Dendritic cell treated with granulocyte-macrophage colony-stimulating factor and Interleukin-4, amounts not matched to agents 40 ng/mL and 50 ng/mL, for 4 days (primary cell): ENCODE measurements around the gene SATL1.
A peak's percentile ranks its signal among the peaks of the same experiment; 100 is the strongest.
"Not testable (repeated sequence)": the region's sequence is repeated elsewhere in the genome, so short reads cannot be mapped to it uniquely, and the experiment has no call there.

Experiments
- H3K27ac Mint-ChIP-seq: one replicate; pipeline ENCODE4 v1.8.0; 2022; ENCODE audit warnings: mild to moderate bottlenecking, mixed read lengths
- H3K27me3 Mint-ChIP-seq: one replicate; pipeline ENCODE4 v1.8.0; 2022; ENCODE audit warnings: mild to moderate bottlenecking, mixed read lengths
- H3K36me3 Mint-ChIP-seq: one replicate; pipeline ENCODE4 v1.8.0; 2022; ENCODE audit warnings: low read depth, mixed read lengths
- H3K4me1 Mint-ChIP-seq: one replicate; pipeline ENCODE4 v1.8.0; 2022; ENCODE audit warnings: low read depth, mixed read lengths
- H3K4me3 Mint-ChIP-seq: one replicate; pipeline ENCODE4 v1.8.0; 2022; ENCODE audit warnings: mild to moderate bottlenecking, moderate library complexity, mixed read lengths
- H3K9me3 Mint-ChIP-seq: one replicate; pipeline ENCODE4 v1.8.0; 2022; ENCODE audit warnings: mixed read lengths
- intact Hi-C: fragments of 100-400 bp; cut with micrococcal nuclease; formaldehyde crosslinking; loops from one replicate; pipeline ENCODE4 v1.15.0; 2022

SATL1 gene

GRCh38 chrX:85243761-85244449, at the start of gene SATL1, which contains the start of gene ZNF711:
Gene SATL1 (minus strand): TSS chrX:85243779. CDS start chrX:85108968, 134,811 bp downstream.
Gene ZNF711 (plus strand): TSS chrX:85243991. CDS start chrX:85247573, 3,582 bp downstream.
- Mint-ChIP-seq H3K27ac (peak within 1 kb of the TSS; percentile 30), H3K4me3 (peak within 1 kb of the TSS; percentile 82), H3K36me3 (peaks cover 6% of the 10 kb centered on the region), H3K9me3 (no peaks in the 10 kb centered on the region), H3K27me3 (peaks cover 19% of the 10 kb centered on the region), H3K4me1 (peaks cover 11% of the 10 kb centered on the region)
- intact Hi-C loops = no loop called here

GRCh38 chrX:85288992-85289723, 45.6 kb upstream of the SATL1 start:
- Mint-ChIP-seq H3K9me3 (peaks cover 17% of the 10 kb centered on the region), H3K27ac (no peak overlapping the region), H3K36me3 (no peaks in the 10 kb centered on the region), H3K27me3 (no peaks in the 10 kb centered on the region), H3K4me1 (no peaks in the 10 kb centered on the region), H3K4me3 (no peak overlapping the region)
- intact Hi-C loops = no loop called here

GRCh38 chrX:85285286-85285685, 41.7 kb upstream of the SATL1 start:
- H3K27ac Mint-ChIP-seq, H3K27me3 Mint-ChIP-seq, intact Hi-C loops, H3K4me1 Mint-ChIP-seq, H3K36me3 Mint-ChIP-seq, H3K4me3 Mint-ChIP-seq: not testable (repeated sequence)
- peaks cover 28% of the 10 kb centered on the region for H3K9me3 Mint-ChIP-seq

- peaks cover 19% of the 10 kb centered on the region for H3K27me3 Mint-ChIP-seq
- peaks cover 6% of the 10 kb centered on the region for H3K36me3 Mint-ChIP-seq
- H3K9me3 Mint-ChIP-seq = no peaks in the 10 kb centered on the region
- intact Hi-C loops = no loop called here
- peaks cover 11% of the 10 kb centered on the region for H3K4me1 Mint-ChIP-seq
- H3K27ac Mint-ChIP-seq = peak overlapping the region; percentile 30
- H3K4me3 Mint-ChIP-seq = peak overlapping the region; percentile 82
Measured at GRCh38 chrX:85244450-85245211, 1.1 kb upstream of the SATL1 start.

GRCh38 chrX:85243155-85243554, 424 bp downstream of the SATL1 start:
- H3K4me1 Mint-ChIP-seq = peaks cover 11% of the 10 kb centered on the region
- H3K4me3 Mint-ChIP-seq = no peak overlapping the region
- H3K27me3 Mint-ChIP-seq = peaks cover 19% of the 10 kb centered on the region
- H3K27ac Mint-ChIP-seq = no peak overlapping the region
- H3K36me3 Mint-ChIP-seq = peaks cover 6% of the 10 kb centered on the region
- H3K9me3 Mint-ChIP-seq = no peaks in the 10 kb centered on the region
- intact Hi-C loops = no loop called here

- intact Hi-C loops = no loop called here
- Mint-ChIP-seq H3K4me3 (no peak overlapping the region), H3K27me3 (no peaks in the 10 kb centered on the region), H3K36me3 (no peaks in the 10 kb centered on the region), H3K4me1 (no peaks in the 10 kb centered on the region), H3K27ac (no peak overlapping the region), H3K9me3 (no peaks in the 10 kb centered on the region)
Measured at GRCh38 chrX:85223359-85223758, 20.2 kb downstream of the SATL1 start.

GRCh38 chrX:85221361-85221760, 22.2 kb downstream of the SATL1 start:
- intact Hi-C loops = no loop called here
- H3K27ac Mint-ChIP-seq = no peak overlapping the region
- H3K4me3 Mint-ChIP-seq = no peak overlapping the region
- H3K9me3 Mint-ChIP-seq = no peaks in the 10 kb centered on the region
- no peaks in the 10 kb centered on the region for H3K27me3 Mint-ChIP-seq
- no peaks in the 10 kb centered on the region for H3K36me3 Mint-ChIP-seq
- no peaks in the 10 kb centered on the region for H3K4me1 Mint-ChIP-seq

- intact Hi-C loops = no loop called here
- H3K4me1 Mint-ChIP-seq = no peaks in the 10 kb centered on the region
- H3K9me3 Mint-ChIP-seq = no peaks in the 10 kb centered on the region
- no peaks in the 10 kb centered on the region for H3K27me3 Mint-ChIP-seq
- no peaks in the 10 kb centered on the region for H3K36me3 Mint-ChIP-seq
- no peak overlapping the region for H3K4me3 Mint-ChIP-seq
- no peak overlapping the region for H3K27ac Mint-ChIP-seq
Measured at GRCh38 chrX:85215946-85216345, 27.6 kb downstream of the SATL1 start.

- no peaks in the 10 kb centered on the region for H3K27me3 Mint-ChIP-seq
- no peak overlapping the region for H3K27ac Mint-ChIP-seq
- no peaks in the 10 kb centered on the region for H3K36me3 Mint-ChIP-seq
- no peak overlapping the region for H3K4me3 Mint-ChIP-seq
- intact Hi-C loops = no loop called here
- peaks cover 11% of the 10 kb centered on the region for H3K9me3 Mint-ChIP-seq
- H3K4me1 Mint-ChIP-seq = no peaks in the 10 kb centered on the region
Measured at GRCh38 chrX:85213792-85214530, 29.6 kb downstream of the SATL1 start.

- Mint-ChIP-seq H3K4me3 (no peak overlapping the region), H3K27ac (no peak overlapping the region), H3K9me3 (no peaks in the 10 kb centered on the region), H3K36me3 (no peaks in the 10 kb centered on the region), H3K27me3 (no peaks in the 10 kb centered on the region), H3K4me1 (no peaks in the 10 kb centered on the region)
- intact Hi-C loops = no loop called here
Measured at GRCh38 chrX:85203461-85203970, 40.1 kb downstream of the SATL1 start.

- Mint-ChIP-seq H3K4me1 (no peaks in the 10 kb centered on the region), H3K4me3 (no peak overlapping the region), H3K36me3 (no peaks in the 10 kb centered on the region), H3K9me3 (no peaks in the 10 kb centered on the region), H3K27ac (no peak overlapping the region), H3K27me3 (no peaks in the 10 kb centered on the region)
- intact Hi-C loops = no loop called here
Measured at GRCh38 chrX:85196319-85196718, 47.3 kb downstream of the SATL1 start.

- intact Hi-C loops = no loop called here
- H3K9me3 Mint-ChIP-seq = no peaks in the 10 kb centered on the region
- H3K27ac Mint-ChIP-seq = no peak overlapping the region
- no peaks in the 10 kb centered on the region for H3K27me3 Mint-ChIP-seq
- H3K4me1 Mint-ChIP-seq = no peaks in the 10 kb centered on the region
- no peak overlapping the region for H3K4me3 Mint-ChIP-seq
- no peaks in the 10 kb centered on the region for H3K36me3 Mint-ChIP-seq
Measured at GRCh38 chrX:85159644-85160043, 83.9 kb downstream of the SATL1 start.

- intact Hi-C loops = no loop called here
- H3K4me3 Mint-ChIP-seq = no peak overlapping the region
- no peaks in the 10 kb centered on the region for H3K36me3 Mint-ChIP-seq
- no peaks in the 10 kb centered on the region for H3K27me3 Mint-ChIP-seq
- no peak overlapping the region for H3K27ac Mint-ChIP-seq
- H3K9me3 Mint-ChIP-seq = no peaks in the 10 kb centered on the region
- H3K4me1 Mint-ChIP-seq = no peaks in the 10 kb centered on the region
Measured at GRCh38 chrX:85140964-85141363, 102.6 kb downstream of the SATL1 start.
